KMS-11 (cell line): ENCODE results near the gene TAX1BP3.
A peak's percentile ranks its signal among the peaks of the same experiment; 100 is the strongest.

Experiments
- H2AFZ ChIP-seq: fragments of 200-600 bp; sonication (generic); 2 replicates; pipeline ENCODE4 v1.6.1; 2016; ENCODE audit warnings: antibody characterized with exemption, mixed run types, low read depth
- H3K27ac ChIP-seq: fragments of 200-600 bp; sonication (generic); 2 replicates; pipeline ENCODE4 v1.6.1; 2016; ENCODE audit warnings: mild to moderate bottlenecking, mixed run types
- H3K27me3 ChIP-seq: fragments of 200-600 bp; sonication (generic); 2 replicates; pipeline ENCODE4 v1.6.1; 2017; ENCODE audit warnings: mild to moderate bottlenecking, low read depth, mixed run types, moderate library complexity; ENCODE audit not compliant: insufficient read depth
- H3K36me3 ChIP-seq: fragments of 200-600 bp; sonication (generic); 2 replicates; pipeline ENCODE4 v1.6.1; 2017; ENCODE audit warnings: mild to moderate bottlenecking, mixed run types; ENCODE audit not compliant: insufficient read depth
- H3K4me1 ChIP-seq: fragments of 200-600 bp; sonication (generic); 2 replicates; pipeline ENCODE4 v1.6.1; 2016; ENCODE audit warnings: mild to moderate bottlenecking, low read depth, mixed run types; ENCODE audit not compliant: poor library complexity, severe bottlenecking
- H3K4me2 ChIP-seq: fragments of 200-600 bp; sonication (generic); 2 replicates; pipeline ENCODE4 v1.7.0; 2016; ENCODE audit warnings: mild to moderate bottlenecking, mixed run types
- H3K4me3 ChIP-seq: fragments of 200-600 bp; sonication (generic); IDR thresholded peaks from 2 replicates; pipeline ENCODE4 v1.6.1; 2017; ENCODE audit warnings: low read depth, low read length, mixed read lengths; ENCODE audit not compliant: insufficient read depth
- H3K79me2 ChIP-seq: fragments of 200-600 bp; sonication (generic); 2 replicates; pipeline ENCODE4 v1.6.1; 2016; ENCODE audit warnings: low read depth, mixed run types; ENCODE audit not compliant: insufficient read depth
- H3K9ac ChIP-seq: fragments of 200-600 bp; sonication (generic); 2 replicates; pipeline ENCODE4 v1.6.1; 2016; ENCODE audit warnings: mild to moderate bottlenecking, mixed run types
- H4K20me1 ChIP-seq: fragments of 200-600 bp; sonication (generic); 2 replicates; pipeline ENCODE4 v1.6.1; 2016; ENCODE audit warnings: mild to moderate bottlenecking, mixed run types; ENCODE audit not compliant: insufficient read depth
- CTCF ChIP-seq: fragments of 200-600 bp; sonication (generic); conservative IDR thresholded peaks from 2 replicates; pipeline ENCODE4 v1.6.1; 2017; ENCODE audit warnings: low read depth, mild to moderate bottlenecking, antibody characterized with exemption, low read length, moderate library complexity, mixed read lengths

Gene TAX1BP3

GRCh38 chr17:3698139-3698538 lies 29.8 kb upstream of the TAX1BP3 start:
- H3K27ac ChIP-seq, result no peak overlapping the region
- no peaks in the 10 kb centered on the region for H4K20me1 ChIP-seq
- H3K9ac ChIP-seq, result no peak overlapping the region
- no peak overlapping the region for H3K4me2 ChIP-seq
- no peaks in the 10 kb centered on the region for H3K36me3 ChIP-seq
- TF ChIP-seq CTCF, result no peak
- H2AFZ ChIP-seq, result no peak overlapping the region
- no peak overlapping the region for H3K4me3 ChIP-seq
- H3K27me3 ChIP-seq, result no peaks in the 10 kb centered on the region
- no peaks in the 10 kb centered on the region; the same call in 1 of the 2 replicates for H3K79me2 ChIP-seq
- peaks cover 11% of the 10 kb centered on the region for H3K4me1 ChIP-seq

GRCh38 chr17:3697103-3697476 lies 28.7 kb upstream of the TAX1BP3 start:
- no peaks in the 10 kb centered on the region for H3K27me3 ChIP-seq
- no peaks in the 10 kb centered on the region for H3K36me3 ChIP-seq
- H3K79me2 ChIP-seq, result no peaks in the 10 kb centered on the region; the same call in 1 of the 2 replicates
- H3K27ac ChIP-seq, result no peak overlapping the region
- H3K4me1 ChIP-seq, result peaks cover 12% of the 10 kb centered on the region
- TF ChIP-seq CTCF, result no peak
- no peak overlapping the region for H3K4me3 ChIP-seq
- no peaks in the 10 kb centered on the region for H4K20me1 ChIP-seq
- no peak overlapping the region for H2AFZ ChIP-seq
- H3K9ac ChIP-seq, result no peak overlapping the region
- H3K4me2 ChIP-seq, result no peak overlapping the region

GRCh38 chr17:3695723-3696411 lies 27.5 kb upstream of the TAX1BP3 start, which contains the start of gene P2RX5:
P2RX5 (minus strand) TSS chr17:3696155; CDS start chr17:3696005, 150 bp downstream.
- H3K4me2 ChIP-seq, result peak within 1 kb of the TSS; percentile 57
- H3K79me2 ChIP-seq, result no peaks in the 10 kb centered on the region; the same call in 1 of the 2 replicates
- no peaks in the 10 kb centered on the region for H3K27me3 ChIP-seq
- H3K9ac ChIP-seq, result peak within 1 kb of the TSS; percentile 67
- H4K20me1 ChIP-seq, result no peaks in the 10 kb centered on the region
- no peak within 1 kb of the TSS for H3K4me3 ChIP-seq
- H3K36me3 ChIP-seq, result no peaks in the 10 kb centered on the region
- H2AFZ ChIP-seq, result peak within 1 kb of the TSS; percentile 54
- no peak for TF ChIP-seq CTCF
- 0 out of 2 replicates have a peak within 1 kb of the TSS, but pooled peaks have one; percentile 24 for H3K27ac ChIP-seq
- H3K4me1 ChIP-seq, result peaks cover 12% of the 10 kb centered on the region

GRCh38 chr17:3695129-3695722 lies 26.8 kb upstream of the TAX1BP3 start:
- Histone ChIP-seq H2AFZ (peak overlapping the region; percentile 54; the same call in 1 of the 2 replicates), H3K4me2 (peak overlapping the region; percentile 57), H3K4me3 (no peak overlapping the region), H3K79me2 (no peaks in the 10 kb centered on the region; the same call in 1 of the 2 replicates), H3K27ac (0 out of 2 replicates have a peak overlapping the region, but pooled peaks have one; percentile 24), H3K27me3 (no peaks in the 10 kb centered on the region), H3K9ac (peak overlapping the region; percentile 67), H3K36me3 (no peaks in the 10 kb centered on the region), H4K20me1 (no peaks in the 10 kb centered on the region), H3K4me1 (peaks cover 12% of the 10 kb centered on the region)
- TF ChIP-seq CTCF, result no peak
